Stimulated activated CD4-positive, alpha-beta T cell treated with anti-CD3 and anti-CD28 coated beads, Interleukin-4, amount 100 ng/mL, for 24 hours (primary cell): ENCODE results near the gene CYP27A1.

ENCODE experiments used
- DNase-seq: peaks from one replicate; pipeline ENCODE4 v3.0.0-alpha.2; 2020

The CYP27A1 gene

DNA sequence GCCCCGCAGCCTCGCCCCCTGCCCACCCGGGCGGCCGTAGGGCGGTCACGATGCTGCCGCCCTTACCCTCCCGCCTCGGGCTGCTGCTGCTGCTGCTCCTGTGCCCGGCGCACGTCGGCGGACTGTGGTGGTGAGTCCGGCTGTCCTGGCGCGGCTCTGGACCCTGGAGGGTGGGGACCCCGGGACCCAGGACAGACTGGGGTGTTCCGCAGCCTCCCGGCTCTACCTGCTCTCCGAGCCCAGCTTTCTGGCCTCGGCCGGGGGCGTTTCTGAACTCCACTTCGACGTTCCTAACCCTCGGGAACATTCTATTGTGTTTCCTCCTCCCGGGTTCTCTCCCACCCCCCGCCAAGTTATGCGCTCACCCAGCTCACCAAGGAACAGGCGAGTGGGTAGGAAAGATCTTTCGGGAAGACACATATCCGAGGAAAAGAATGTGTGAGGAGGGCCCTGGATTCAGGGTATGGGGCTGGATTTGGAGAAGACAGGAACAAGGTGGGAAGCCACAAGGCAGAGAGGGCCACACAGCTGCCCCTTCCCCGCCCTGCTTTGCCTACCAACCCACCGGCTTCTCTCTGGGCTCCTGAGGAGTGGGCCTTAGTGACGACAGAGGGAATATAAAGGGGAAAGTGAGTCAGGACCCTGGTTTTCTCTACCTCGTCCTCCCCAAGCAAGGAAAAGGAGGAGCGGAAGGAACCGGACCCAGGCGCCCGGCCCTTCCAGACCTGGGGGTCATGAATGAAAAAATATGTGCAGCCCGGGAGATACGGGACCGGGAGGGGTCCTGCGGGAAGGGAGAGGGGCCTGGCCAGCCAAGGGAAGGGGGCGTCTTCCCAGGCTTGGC lies 78.3 kb downstream of the CYP27A1 start:
- DNase-seq: no peak

DNA sequence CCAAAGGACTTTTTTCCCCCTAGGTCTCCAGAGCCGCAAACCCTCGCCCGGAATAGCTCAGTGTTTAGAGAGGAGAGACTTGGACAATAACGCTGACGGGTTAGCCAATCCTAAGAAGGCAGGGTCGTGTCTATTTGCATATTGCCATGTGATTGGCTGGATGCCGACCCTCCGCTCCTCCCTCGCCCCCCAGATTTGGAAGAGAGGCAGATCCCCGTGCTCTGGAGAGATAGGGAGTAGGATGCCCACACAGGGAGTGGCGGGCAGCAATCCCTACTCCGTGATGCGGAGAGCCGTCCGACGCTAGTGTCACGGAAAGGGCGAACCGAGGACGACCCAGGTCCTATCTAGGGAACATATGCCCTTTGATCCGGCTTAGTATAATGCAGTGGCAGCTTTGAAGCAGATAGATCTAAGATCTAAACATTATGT lies 79.0 kb downstream of the CYP27A1 start:
- DNase-seq: no peak

DNA sequence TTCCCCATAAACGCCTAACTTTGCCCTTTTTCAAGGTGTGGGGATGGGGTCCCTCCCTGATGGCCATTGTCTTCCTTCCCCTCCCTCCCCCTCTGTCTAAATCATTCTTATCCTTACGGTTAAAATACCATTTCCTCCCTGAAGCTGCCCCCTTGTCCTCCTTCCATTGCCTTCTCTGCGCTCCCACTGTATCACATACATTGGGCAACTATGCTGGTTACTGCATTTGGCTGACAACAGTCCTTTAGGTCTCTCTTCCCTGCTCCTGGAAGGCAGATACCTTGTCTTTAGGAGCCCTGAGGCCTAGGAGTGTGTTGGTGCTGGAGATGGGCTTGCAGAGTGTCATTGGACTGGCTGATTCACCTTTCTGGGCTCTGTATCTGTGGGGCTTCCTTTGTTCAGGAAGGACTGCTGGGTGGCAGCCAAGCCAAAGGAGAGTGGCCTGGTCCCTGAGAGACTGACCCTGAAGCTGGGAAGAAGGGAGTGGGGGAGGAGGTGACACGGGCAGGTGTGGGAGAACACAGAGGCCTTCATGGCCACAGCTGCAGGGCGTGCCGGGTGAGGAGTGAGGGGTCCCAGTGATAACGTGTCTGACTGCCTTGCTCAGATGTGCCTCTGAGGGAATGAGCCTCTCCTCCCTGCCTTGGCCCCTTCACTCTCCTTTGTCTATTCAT lies 79.8 kb downstream of the CYP27A1 start:
- peak; percentile 3 for DNase-seq

DNA sequence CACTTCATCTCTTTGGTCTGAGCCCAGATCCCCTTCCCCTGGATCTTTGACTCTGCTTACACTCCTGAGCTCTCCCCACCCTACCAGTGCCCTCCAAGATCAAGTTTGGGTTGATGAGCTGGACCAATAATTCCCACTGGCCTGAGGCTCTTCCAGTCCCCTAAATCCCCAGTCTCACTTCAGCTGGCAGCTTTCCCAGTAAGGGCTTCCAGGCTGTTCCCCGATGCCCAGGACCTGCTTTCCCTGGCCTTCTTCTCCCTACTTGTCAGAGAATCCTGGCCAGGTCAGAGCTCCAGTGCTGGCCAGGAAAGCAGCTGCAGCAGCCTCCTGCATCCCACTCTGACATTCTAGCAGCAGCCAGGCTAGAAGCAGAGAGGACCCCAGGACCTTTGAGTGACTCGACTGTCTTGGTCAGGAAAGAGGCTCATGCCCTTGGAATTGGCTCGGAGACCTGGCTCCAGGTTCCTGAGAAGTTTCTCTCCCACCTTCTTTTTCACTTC lies 81.1 kb downstream of the CYP27A1 start:
- DNase-seq: no peak
